GM19240 (cell line): Measurements from ENCODE around the gene NDUFS8.

Experiments used
- DNase-seq: peaks from one replicate; pipeline ENCODE4 v3.0.0; 2011; ENCODE audit warnings: low spot score; ENCODE audit not compliant: insufficient read length

The NDUFS8 gene

GRCh38 chr11:68076371-68077042 is 46.0 kb downstream of the NDUFS8 start:
- DNase-seq = no peak

- no peak for DNase-seq
Observed at GRCh38 chr11:68077617-68078582, 47.4 kb downstream of the NDUFS8 start.

- DNase-seq = no peak
Observed at GRCh38 chr11:68080860-68081259, 50.4 kb downstream of the NDUFS8 start.

GRCh38 chr11:68081691-68082090 is 51.2 kb downstream of the NDUFS8 start:
- no peak for DNase-seq

GRCh38 chr11:68082481-68082880 is 52.0 kb downstream of the NDUFS8 start:
- no peak for DNase-seq

GRCh38 chr11:68083517-68083916 is 53.0 kb downstream of the NDUFS8 start:
- no peak for DNase-seq
